SK-N-SH (cell line): ENCODE measurements around the gene NPIPA5.
"Not testable (repeated sequence)": the region's sequence is repeated elsewhere in the genome, so short reads cannot be mapped to it uniquely, and the experiment has no call there.

ENCODE experiments used
- CTCF ChIP-seq: fragments of 200-600 bp; sonication (generic); IDR thresholded peaks from 2 replicates; pipeline ENCODE4 v1.6.1; 2017; ENCODE audit warnings: antibody characterized with exemption, mild to moderate bottlenecking, moderate library complexity
- EP300 ChIP-seq, 2 experiments: IDR thresholded peaks; 2 replicates each; pipeline versions ENCODE4 v1.4.0 to v1.6.1; 2012; ENCODE audit warnings: borderline replicate concordance in 1 of 2, low read depth in 1 of 2, low read length in 1 of 2
- EZH2phosphoT487 ChIP-seq: fragments of 200-600 bp; sonication (generic); IDR thresholded peaks from 2 replicates; pipeline ENCODE4 v1.6.1; 2017; ENCODE audit warnings: low read depth, mixed run types, mild to moderate bottlenecking, antibody characterized with exemption, moderate library complexity, borderline replicate concordance
- GABPA ChIP-seq: IDR thresholded peaks from 2 replicates; pipeline ENCODE4 v1.4.0; 2012; ENCODE audit warnings: low read depth, mild to moderate bottlenecking
- MEF2A ChIP-seq: IDR thresholded peaks from 2 replicates; pipeline ENCODE4 v1.4.0; 2012; ENCODE audit warnings: low read depth, borderline replicate concordance
- NFIC ChIP-seq: IDR thresholded peaks from 2 replicates; pipeline ENCODE4 v1.4.0; 2012; ENCODE audit warnings: borderline replicate concordance
- POLR2AphosphoS5 ChIP-seq: IDR thresholded peaks from 2 replicates; pipeline ENCODE4 v1.6.1; 2012; ENCODE audit warnings: low read depth, low read length
- SIN3A ChIP-seq: IDR thresholded peaks from 2 replicates; pipeline ENCODE4 v1.6.1; 2012; ENCODE audit warnings: low read depth, mild to moderate bottlenecking, low read length, moderate library complexity, borderline replicate concordance
- SMC3 ChIP-seq: IDR thresholded peaks from 2 replicates; pipeline ENCODE4 v1.6.1; 2012; ENCODE audit warnings: low read depth, low read length, improper control_type of control experiment
- USF2 ChIP-seq: fragments of 150-350 bp; IDR thresholded peaks from 2 replicates; pipeline ENCODE4 v1.6.1; 2017; ENCODE audit warnings: antibody characterized with exemption, low read length, low read depth, borderline replicate concordance

GRCh38 chr16:15351745-15352144, 26.3 kb downstream of the NPIPA5 start:
- not testable (repeated sequence) for TF ChIP-seq MEF2A; CTCF; POLR2AphosphoS5; GABPA; SMC3; SIN3A; EP300 (IDR thresholded peaks at IDR 0.05; ENCODE audit: borderline replicate concordance in 1 of 2, low read depth in 1 of 2, low read length in 1 of 2); USF2; EZH2phosphoT487; NFIC
